ENCODE measurements around the gene ZNF609. TPM values are rescaled to one million over a fixed set of nuclear protein-coding genes. Genes with fewer than 3 reads are reported as not detected.

Gene ZNF609
- total RNA-seq, 1 donor from 2014 or later, result 37.9 TPM

DNA sequence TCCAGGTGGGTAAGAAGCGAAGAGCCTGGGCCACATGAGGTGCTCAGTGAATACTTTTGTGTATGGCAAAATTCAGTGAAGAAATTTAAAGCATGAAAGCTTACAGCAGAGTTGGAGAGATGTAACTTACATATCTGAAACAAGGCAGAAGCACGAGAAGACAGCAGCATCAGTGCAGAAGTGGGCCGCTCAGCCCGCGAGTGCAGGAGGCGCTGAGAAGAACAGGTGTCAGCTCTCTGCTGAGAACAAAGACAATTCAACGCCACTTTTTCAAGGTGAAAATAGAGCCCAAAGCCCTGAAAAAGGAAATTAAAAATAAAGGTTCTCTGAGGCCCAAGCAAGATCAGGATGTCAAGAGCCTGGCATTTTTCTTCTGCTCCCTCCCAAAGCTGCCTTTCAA lies 256.8 kb downstream of the ZNF609 start:
- no peak for DNase-seq (ENCODE audit: low spot score)

DNA sequence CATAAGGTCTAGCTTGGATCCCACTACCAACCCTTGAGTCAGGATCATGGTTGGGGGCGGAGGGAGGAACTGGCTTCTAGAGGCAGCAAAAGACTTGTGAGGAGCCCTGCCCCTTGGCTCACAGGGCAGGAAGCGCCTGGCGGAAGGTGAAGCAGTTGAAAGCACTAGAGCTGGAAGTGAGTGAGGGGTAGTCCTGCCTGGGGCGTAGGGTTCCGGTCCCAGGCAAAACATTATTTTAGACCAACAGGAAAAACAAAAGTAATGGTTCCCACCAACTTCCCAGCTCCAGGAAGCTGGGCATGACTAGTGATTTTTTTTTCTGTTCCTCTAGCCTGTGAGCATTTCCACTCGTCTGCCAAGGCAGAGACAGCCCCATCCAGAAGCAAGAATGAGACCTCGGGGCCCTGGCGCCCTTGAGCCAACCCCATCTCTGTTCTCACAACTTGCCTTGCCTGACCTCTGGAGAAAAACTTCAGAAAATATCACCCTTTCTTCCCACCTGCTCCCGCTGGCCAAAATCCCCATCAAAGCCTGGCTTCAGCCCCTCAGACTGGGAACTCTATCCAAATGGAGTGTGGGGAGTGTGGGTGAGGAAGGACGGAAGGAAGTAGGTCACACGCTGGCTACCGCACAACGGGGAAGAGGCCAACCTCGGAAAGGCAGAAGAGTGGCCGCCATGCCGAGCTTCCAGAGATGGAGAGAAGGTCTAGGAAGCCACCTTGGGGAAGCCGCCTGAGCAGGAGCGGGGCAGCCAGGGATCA lies 257.5 kb downstream of the ZNF609 start:
- no peak for DNase-seq (ENCODE audit: low spot score)

DNA sequence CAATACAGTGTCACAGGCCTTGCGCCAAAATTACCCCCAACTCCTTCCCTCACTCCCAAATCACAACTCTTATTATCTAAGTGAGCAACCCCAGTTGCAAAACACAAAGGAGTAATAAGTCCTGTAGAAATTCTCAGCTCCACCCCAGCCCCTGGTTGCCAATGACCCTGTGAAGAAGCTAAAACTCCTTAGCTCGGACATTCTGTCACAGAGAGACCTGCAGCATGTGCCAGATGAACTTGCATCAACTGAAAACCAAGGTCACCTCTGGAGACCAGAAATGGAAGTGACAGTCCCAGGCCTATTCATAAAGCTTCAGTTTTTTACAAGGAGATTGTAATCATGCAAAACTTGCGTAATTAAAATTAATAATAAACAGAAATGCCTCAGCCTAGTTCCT lies 259.8 kb downstream of the ZNF609 start:
- no peak for DNase-seq (ENCODE audit: low spot score)

DNA sequence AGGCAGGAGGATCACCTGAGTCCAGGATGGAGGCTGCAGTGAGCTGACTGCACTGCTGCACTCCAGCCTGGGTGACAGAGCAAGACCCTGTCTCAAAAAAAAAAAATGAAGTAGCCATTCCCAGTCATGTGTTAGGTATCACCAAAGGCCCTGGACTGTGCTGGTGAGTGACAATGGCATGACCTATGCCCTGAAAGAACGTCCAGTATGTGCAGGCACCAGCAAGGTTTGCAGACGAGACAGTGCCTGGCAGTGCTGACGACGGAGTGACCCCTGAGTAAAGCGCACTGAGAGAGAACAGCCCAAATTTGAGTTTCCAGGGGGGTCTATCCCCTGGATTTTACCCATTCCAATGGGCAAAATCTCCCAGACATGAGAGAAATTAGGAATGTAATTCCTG lies 269.8 kb downstream of the ZNF609 start:
- no peak for DNase-seq (ENCODE audit: low spot score)

DNA sequence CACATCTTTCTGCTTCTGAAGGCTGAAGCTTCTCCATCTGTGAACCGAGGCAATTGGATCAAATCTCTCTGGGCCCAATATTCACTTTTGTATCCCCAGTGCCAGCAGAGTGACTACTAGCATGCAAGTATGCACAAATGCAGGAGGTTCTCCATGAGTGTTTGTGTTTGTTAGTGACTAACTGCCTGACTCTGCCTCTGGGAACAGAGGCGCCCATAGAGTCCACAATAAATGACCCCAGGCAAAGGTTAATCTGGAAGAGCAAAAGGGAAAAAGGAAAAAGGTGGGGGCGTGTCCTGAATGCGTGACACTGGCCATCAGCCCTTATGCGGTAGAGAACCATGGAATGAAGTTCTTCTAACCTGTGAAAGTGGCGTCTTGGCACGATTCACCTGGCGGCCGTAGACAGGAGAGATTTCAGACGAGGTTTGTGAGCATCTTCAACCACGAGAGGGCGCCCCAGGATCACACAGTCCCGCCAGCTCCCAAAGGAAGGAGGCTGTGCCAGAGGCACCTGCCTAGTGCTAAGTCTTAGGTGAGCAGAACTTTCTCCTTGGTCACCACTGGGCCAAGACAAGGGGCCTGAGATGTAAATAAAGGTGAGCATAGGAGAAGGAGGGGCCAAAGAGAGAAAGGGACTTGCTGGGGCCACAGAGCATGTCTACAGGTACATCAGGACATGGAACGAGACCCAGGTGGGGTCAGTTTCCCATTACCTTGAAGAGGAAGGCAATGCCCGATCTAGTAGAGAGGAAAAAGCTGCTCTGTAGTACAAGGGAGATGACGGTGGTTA lies 270.8 kb downstream of the ZNF609 start:
- DNase-seq (ENCODE audit: low spot score), result no peak

DNA sequence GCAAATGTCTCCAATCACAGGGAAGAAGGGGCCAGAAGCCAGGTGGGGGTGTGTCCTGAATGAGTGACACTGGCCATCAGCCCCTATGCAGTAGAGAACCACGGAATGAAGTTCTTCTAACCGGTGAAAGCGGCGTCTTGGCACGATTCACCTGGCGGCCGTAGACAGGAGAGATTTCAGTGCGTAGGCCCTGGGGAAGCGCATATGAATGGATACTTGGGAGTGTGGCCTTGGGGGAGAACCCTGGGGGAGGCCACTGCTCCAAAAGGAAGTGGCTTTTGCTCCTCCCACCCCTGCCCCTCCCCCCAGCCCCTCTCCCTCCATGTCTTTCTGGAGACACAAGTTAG lies 271.4 kb downstream of the ZNF609 start:
- DNase-seq (ENCODE audit: low spot score), result no peak

DNA sequence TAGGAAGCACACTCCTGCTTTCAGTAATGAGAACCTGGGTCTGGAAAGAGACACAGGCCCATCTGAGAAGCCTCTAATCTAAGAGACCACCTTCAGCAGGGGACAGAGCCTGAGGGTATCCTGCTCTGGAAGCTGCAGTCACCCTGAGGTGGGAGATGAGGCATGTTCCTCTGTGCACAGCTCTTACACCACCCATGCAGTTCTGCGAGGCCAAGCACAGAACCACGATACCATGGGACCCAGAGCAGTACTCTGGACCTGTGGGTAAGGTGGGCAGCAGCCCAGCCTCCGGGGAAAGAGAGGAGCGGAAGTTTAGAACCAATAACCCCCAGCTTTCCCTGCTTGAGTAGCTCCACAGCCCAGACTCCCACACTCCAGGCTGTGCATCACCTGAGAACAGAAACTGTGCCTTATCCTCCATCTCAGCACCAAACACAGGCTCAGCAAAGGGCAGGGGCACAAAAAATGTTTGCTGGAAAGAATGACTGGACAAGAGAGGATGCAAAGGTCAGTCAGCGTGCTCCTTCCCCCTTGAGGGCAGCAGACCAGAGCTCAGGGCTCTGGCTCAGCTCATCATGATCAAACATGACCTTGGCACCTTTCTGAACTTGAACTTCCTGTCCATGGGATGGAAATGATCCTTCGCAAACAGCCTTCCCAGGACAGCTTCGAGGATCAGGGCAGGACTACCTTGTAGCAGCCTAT lies 271.9 kb downstream of the ZNF609 start:
- no peak for DNase-seq (ENCODE audit: low spot score)

Other genes with a start within 250 kb of the ZNF609 start
- 19.8 TPM for gene CSNK1G1, start 104.4 kb upstream of the ZNF609 start, total RNA-seq
- gene PCLAF, start 79.1 kb upstream of the ZNF609 start, total RNA-seq, result 0.35 TPM
- gene TRIP4, start 72.7 kb upstream of the ZNF609 start, total RNA-seq, result 25.4 TPM

Measured in mesenteric fat pad (tissue), 1 donor.